Osteocyte (in vitro differentiated cells): Measurements from ENCODE around the gene FAM234B. TPM values are rescaled to one million over a fixed set of nuclear protein-coding genes. Genes with fewer than 3 reads are reported as not detected.
"Not testable (repeated sequence)": the region's sequence is repeated elsewhere in the genome, so short reads cannot be mapped to it uniquely, and the experiment has no call there.

Source experiments
- DNase-seq: peaks from one replicate; pipeline ENCODE4 v3.0.0; 2021; ENCODE audit warnings: mixed read lengths; ENCODE audit not compliant: unreplicated experiment; ENCODE audit errors: extremely low spot score
- H3K27ac Mint-ChIP-seq: one replicate; pipeline ENCODE4 v1.8.0; 2021; ENCODE audit warnings: mild to moderate bottlenecking, mixed read lengths; ENCODE audit not compliant: unreplicated experiment
- H3K27me3 Mint-ChIP-seq: one replicate; pipeline ENCODE4 v1.8.0; 2021; ENCODE audit warnings: mixed read lengths; ENCODE audit not compliant: unreplicated experiment
- H3K36me3 Mint-ChIP-seq: one replicate; pipeline ENCODE4 v1.8.0; 2021; ENCODE audit warnings: mixed read lengths; ENCODE audit not compliant: unreplicated experiment
- H3K4me1 Mint-ChIP-seq: one replicate; pipeline ENCODE4 v1.8.0; 2021; ENCODE audit warnings: mixed read lengths; ENCODE audit not compliant: unreplicated experiment
- H3K4me3 Mint-ChIP-seq: one replicate; pipeline ENCODE4 v1.8.0; 2021; ENCODE audit warnings: mild to moderate bottlenecking, moderate library complexity, mixed read lengths; ENCODE audit not compliant: unreplicated experiment
- H3K9me3 Mint-ChIP-seq: one replicate; pipeline ENCODE4 v1.8.0; 2021; ENCODE audit warnings: mixed read lengths; ENCODE audit not compliant: unreplicated experiment
- CTCF ChIP-seq: fragments of 200-600 bp; sonication (generic); IDR thresholded peaks from 2 replicates; pipeline ENCODE4 v1.5.0; 2021; ENCODE audit warnings: antibody characterized with exemption, mild to moderate bottlenecking, moderate library complexity
- total RNA-seq: library from RNA; stranded (reverse); gene quantifications from 2 replicates; pipeline ENCODE4 v1.2.1, GENCODE V29; 2021

Gene FAM234B
- total RNA-seq, 1 donor from 2014 or later = 5.0 TPM

DNA sequence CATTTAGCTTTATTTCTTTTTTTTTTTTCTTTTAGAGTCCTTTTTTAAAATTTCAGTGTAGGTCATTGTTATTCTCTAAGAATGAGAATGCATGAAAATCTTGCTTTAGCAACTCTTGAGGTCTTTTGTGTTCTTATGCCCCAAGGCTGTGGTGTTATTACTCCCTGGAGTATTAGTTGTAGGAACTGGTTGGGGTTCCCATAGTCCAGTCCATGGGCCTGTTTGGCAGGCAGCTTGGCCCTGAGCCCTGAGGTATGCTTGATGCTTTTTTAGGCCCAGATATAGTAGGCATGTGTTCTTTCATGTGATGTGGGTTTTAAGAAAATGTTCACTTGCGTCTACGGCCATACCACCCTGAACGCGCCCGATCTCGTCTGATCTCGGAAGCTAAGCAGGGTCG is 1.6 kb downstream of the FAM234B start:
- H3K27me3 Mint-ChIP-seq = peaks cover 7% of the 10 kb centered on the region
- H3K4me3 Mint-ChIP-seq = no peak overlapping the region
- no peaks in the 10 kb centered on the region for H3K9me3 Mint-ChIP-seq
- H3K4me1 Mint-ChIP-seq = peaks cover 33% of the 10 kb centered on the region
- H3K27ac Mint-ChIP-seq = no peak overlapping the region
- DNase-seq = no peak
- no peaks in the 10 kb centered on the region for H3K36me3 Mint-ChIP-seq
- TF ChIP-seq CTCF = no peak

- TF ChIP-seq CTCF = no peak
- Mint-ChIP-seq H3K4me1 (peaks cover 40% of the 10 kb centered on the region), H3K36me3 (no peaks in the 10 kb centered on the region)
Observed at GRCh38 chr12:13046964-13047363, 2.8 kb downstream of the FAM234B start.

GRCh38 chr12:13049816-13050215 is 5.6 kb downstream of the FAM234B start:
- Mint-ChIP-seq H3K36me3 (peaks cover 3% of the 10 kb centered on the region), H3K27ac (peak overlapping the region; percentile 14), H3K4me1 (peaks cover 33% of the 10 kb centered on the region), H3K4me3 (no peak overlapping the region), H3K27me3 (no peaks in the 10 kb centered on the region), H3K9me3 (peaks cover 13% of the 10 kb centered on the region)
- no peak for TF ChIP-seq CTCF
- no peak for DNase-seq

More at GRCh38 chr12:13046964-13047363, 2.8 kb downstream of the FAM234B start:
- H3K4me3 Mint-ChIP-seq = no peak overlapping the region
- peaks cover 4% of the 10 kb centered on the region for H3K27me3 Mint-ChIP-seq
- DNase-seq = no peak
- H3K27ac Mint-ChIP-seq = no peak overlapping the region
- H3K9me3 Mint-ChIP-seq = no peaks in the 10 kb centered on the region

GRCh38 chr12:13052421-13052820 is 8.2 kb downstream of the FAM234B start:
- DNase-seq = no peak
- Mint-ChIP-seq H3K4me1 (peaks cover 18% of the 10 kb centered on the region), H3K4me3 (no peak overlapping the region), H3K27ac (no peak overlapping the region), H3K27me3 (no peaks in the 10 kb centered on the region), H3K9me3 (peaks cover 13% of the 10 kb centered on the region), H3K36me3 (peaks cover 6% of the 10 kb centered on the region)
- TF ChIP-seq CTCF = no peak

- Mint-ChIP-seq H3K4me1 (peaks cover 18% of the 10 kb centered on the region), H3K9me3 (peaks cover 13% of the 10 kb centered on the region)
- not testable (repeated sequence) for H3K27ac Mint-ChIP-seq, DNase-seq, H3K36me3 Mint-ChIP-seq, H3K4me3 Mint-ChIP-seq, H3K27me3 Mint-ChIP-seq
Observed at GRCh38 chr12:13053617-13054016, 9.4 kb downstream of the FAM234B start.

GRCh38 chr12:13060581-13060980 is 16.4 kb downstream of the FAM234B start:
- Mint-ChIP-seq H3K4me1 (no peaks in the 10 kb centered on the region), H3K9me3 (no peaks in the 10 kb centered on the region), H3K27me3 (no peaks in the 10 kb centered on the region), H3K27ac (no peak overlapping the region), H3K4me3 (no peak overlapping the region), H3K36me3 (peaks cover 17% of the 10 kb centered on the region)
- no peak for TF ChIP-seq CTCF
- DNase-seq = no peak
